OCI-LY1 (cell line): ENCODE data around the gene ANKRD6.

Source experiments
- H2AFZ ChIP-seq: fragments of 200-600 bp; sonication (generic), shearing (Covaris generic); 2 replicates; pipeline ENCODE4 v1.6.0; 2014; ENCODE audit warnings: antibody characterized with exemption, mild to moderate bottlenecking, low read length
- H3F3A ChIP-seq: fragments of 200-600 bp; sonication (generic), shearing (Covaris generic); 2 replicates; pipeline ENCODE4 v1.6.0; 2014; ENCODE audit warnings: mild to moderate bottlenecking, antibody characterized with exemption, low read length, moderate library complexity; ENCODE audit not compliant: insufficient read depth
- H3K27ac ChIP-seq: fragments of 200-600 bp; sonication (generic); 2 replicates; pipeline ENCODE4 v1.5.1; 2014; ENCODE audit warnings: low read length, mixed run types, mild to moderate bottlenecking, low read depth; ENCODE audit not compliant: poor library complexity, severe bottlenecking
- H3K27me3 ChIP-seq: fragments of 200-600 bp; sonication (generic); 2 replicates; pipeline ENCODE4 v1.6.0; 2014; ENCODE audit warnings: antibody characterized with exemption, mild to moderate bottlenecking, low read length, moderate library complexity; ENCODE audit not compliant: insufficient read depth
- H3K36me3 ChIP-seq: fragments of 200-600 bp; sonication (generic); 2 replicates; pipeline ENCODE4 v1.6.1; 2014; ENCODE audit warnings: mild to moderate bottlenecking, antibody characterized with exemption, low read length, moderate library complexity, mixed read lengths; ENCODE audit not compliant: insufficient read depth
- H3K4me1 ChIP-seq: fragments of 200-600 bp; sonication (generic); 2 replicates; pipeline ENCODE4 v1.5.1; 2014; ENCODE audit warnings: mild to moderate bottlenecking, low read length, moderate library complexity; ENCODE audit not compliant: insufficient read depth, severe bottlenecking
- H3K4me2 ChIP-seq: fragments of 200-600 bp; sonication (generic), shearing (Covaris generic); 2 replicates; pipeline ENCODE4 v1.6.1; 2014; ENCODE audit warnings: low read length
- H3K4me3 ChIP-seq: fragments of 200-600 bp; sonication (generic); 2 replicates; pipeline ENCODE4 v1.5.1; 2014; ENCODE audit warnings: low read length, low read depth, mild to moderate bottlenecking, mixed read lengths; ENCODE audit not compliant: poor library complexity, severe bottlenecking
- H3K79me2 ChIP-seq: fragments of 200-600 bp; shearing (Covaris generic); 2 replicates; pipeline ENCODE4 v1.6.1; 2016; ENCODE audit warnings: mixed run types, low read length, mixed read lengths; ENCODE audit not compliant: insufficient read depth
- H3K9ac ChIP-seq: fragments of 200-600 bp; sonication (generic), shearing (Covaris generic); 2 replicates; pipeline ENCODE4 v1.6.1; 2014; ENCODE audit warnings: mild to moderate bottlenecking, low read length, mixed read lengths
- H3K9me2 ChIP-seq: fragments of 200-600 bp; sonication (generic), shearing (Covaris generic); 2 replicates; pipeline ENCODE4 v1.6.1; 2014; ENCODE audit warnings: low read depth, mild to moderate bottlenecking, low read length, mixed read lengths
- H3K9me3 ChIP-seq: fragments of 200-600 bp; shearing (Covaris generic); 2 replicates; pipeline ENCODE4 v1.6.1; 2014; ENCODE audit warnings: low read length, mixed read lengths
- H4K20me1 ChIP-seq: fragments of 200-600 bp; sonication (generic), shearing (Covaris generic); 2 replicates; pipeline ENCODE4 v1.6.0; 2016; ENCODE audit warnings: mild to moderate bottlenecking, low read length; ENCODE audit not compliant: insufficient read depth
- CTCF ChIP-seq: fragments of 200-600 bp; sonication (generic), shearing (Covaris generic); IDR thresholded peaks from 2 replicates; pipeline ENCODE4 v1.5.1; 2017; ENCODE audit warnings: mild to moderate bottlenecking, antibody characterized with exemption, low read length, moderate library complexity, mixed read lengths
- EZH2 ChIP-seq: fragments of 200-600 bp; sonication (generic), shearing (Covaris generic); IDR thresholded peaks from 2 replicates; pipeline ENCODE4 v1.8.0; 2017; ENCODE audit warnings: borderline replicate concordance, mixed run types, mild to moderate bottlenecking, antibody characterized with exemption, low read length, moderate library complexity, mixed read lengths

The ANKRD6 gene

GRCh38 chr6:89386917-89387491 is 45.9 kb upstream of the ANKRD6 start:
- Histone ChIP-seq H3K9ac (no peak overlapping the region), H3K36me3 (no peaks in the 10 kb centered on the region; the same call in 1 of the 2 replicates), H3K4me2 (no peak overlapping the region), H3K79me2 (no peaks in the 10 kb centered on the region), H4K20me1 (no peaks in the 10 kb centered on the region), H3K4me1 (peaks cover 10% of the 10 kb centered on the region), H2AFZ (no peak overlapping the region), H3F3A (no peaks in the 10 kb centered on the region), H3K9me2 (no peaks in the 10 kb centered on the region), H3K4me3 (no peak overlapping the region), H3K27ac (no peak overlapping the region), H3K9me3 (no peaks in the 10 kb centered on the region), H3K27me3 (no peaks in the 10 kb centered on the region)
- TF ChIP-seq CTCF (no peak), EZH2 (no peak)

GRCh38 chr6:89387516-89388201 is 45.3 kb upstream of the ANKRD6 start:
- no peak overlapping the region for H2AFZ ChIP-seq
- H3K9me3 ChIP-seq, result no peaks in the 10 kb centered on the region
- no peak overlapping the region for H3K4me3 ChIP-seq
- H3F3A ChIP-seq, result no peaks in the 10 kb centered on the region
- H3K4me2 ChIP-seq, result no peak overlapping the region
- H3K27ac ChIP-seq, result no peak overlapping the region
- no peak for TF ChIP-seq CTCF
- TF ChIP-seq EZH2, result no peak
- no peaks in the 10 kb centered on the region; the same call in 1 of the 2 replicates for H3K36me3 ChIP-seq
- H3K4me1 ChIP-seq, result peaks cover 10% of the 10 kb centered on the region
- no peaks in the 10 kb centered on the region for H3K79me2 ChIP-seq
- no peaks in the 10 kb centered on the region for H3K9me2 ChIP-seq
- no peaks in the 10 kb centered on the region for H3K27me3 ChIP-seq
- H4K20me1 ChIP-seq, result no peaks in the 10 kb centered on the region
- no peak overlapping the region for H3K9ac ChIP-seq

GRCh38 chr6:89388846-89389245 is 44.1 kb upstream of the ANKRD6 start:
- H3K9ac ChIP-seq, result no peak overlapping the region
- no peaks in the 10 kb centered on the region; the same call in 1 of the 2 replicates for H3K36me3 ChIP-seq
- H3K9me2 ChIP-seq, result no peaks in the 10 kb centered on the region
- no peaks in the 10 kb centered on the region for H3F3A ChIP-seq
- H3K9me3 ChIP-seq, result no peaks in the 10 kb centered on the region
- TF ChIP-seq EZH2, result no peak
- no peak for TF ChIP-seq CTCF
- H3K4me3 ChIP-seq, result no peak overlapping the region
- H3K4me2 ChIP-seq, result no peak overlapping the region
- no peaks in the 10 kb centered on the region for H4K20me1 ChIP-seq
- H3K27ac ChIP-seq, result no peak overlapping the region
- H2AFZ ChIP-seq, result no peak overlapping the region
- H3K79me2 ChIP-seq, result no peaks in the 10 kb centered on the region
- H3K27me3 ChIP-seq, result no peaks in the 10 kb centered on the region
- H3K4me1 ChIP-seq, result peaks cover 10% of the 10 kb centered on the region
